Measurements from ENCODE around the gene PDIK1L.
"Not testable (repeated sequence)": the region's sequence is repeated elsewhere in the genome, so short reads cannot be mapped to it uniquely, and the experiment has no call there.

The PDIK1L gene

DNA sequence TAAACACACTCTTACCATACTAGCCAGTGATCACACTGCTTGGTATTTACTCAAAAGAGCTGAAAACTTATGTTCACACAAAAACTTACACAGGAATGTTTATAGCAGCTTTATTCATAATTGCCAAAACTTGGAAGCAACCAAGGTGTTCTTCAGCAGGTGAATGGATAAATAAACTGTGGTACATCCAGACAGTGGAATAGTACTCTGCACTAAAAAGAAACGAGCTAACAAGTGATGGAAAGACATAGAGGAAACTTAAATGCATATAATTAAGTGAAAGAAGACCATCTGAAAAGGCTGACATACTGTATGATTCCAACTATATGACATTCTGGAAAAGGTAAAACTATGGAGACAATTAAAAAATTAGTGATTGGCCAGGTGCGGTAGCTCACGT, 20.7 kb upstream of the PDIK1L start:
- DNase-seq (ENCODE audit: low read depth in 2 of 2) = no peak

DNA sequence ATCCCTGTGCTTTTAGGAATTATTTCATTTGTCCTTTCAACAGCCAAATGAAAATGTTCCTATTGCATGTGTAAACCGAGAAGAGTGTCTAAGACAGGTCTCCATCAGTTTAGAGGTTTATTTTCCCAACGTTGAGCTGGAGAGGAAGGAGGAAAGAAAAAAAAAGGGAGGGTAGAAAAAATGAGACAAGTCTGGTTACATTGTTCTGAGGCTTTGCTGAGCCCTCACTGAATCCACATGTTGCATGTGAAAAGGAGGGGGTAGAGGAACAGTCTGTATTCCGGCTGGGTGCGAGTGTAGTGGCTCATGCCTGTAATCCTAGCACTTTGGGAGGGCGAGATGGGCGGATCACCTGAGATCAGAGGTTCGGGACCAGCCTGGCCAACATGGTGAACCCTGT, 19.2 kb upstream of the PDIK1L start:
- DNase-seq (ENCODE audit: low read depth in 2 of 2) = no peak

DNA sequence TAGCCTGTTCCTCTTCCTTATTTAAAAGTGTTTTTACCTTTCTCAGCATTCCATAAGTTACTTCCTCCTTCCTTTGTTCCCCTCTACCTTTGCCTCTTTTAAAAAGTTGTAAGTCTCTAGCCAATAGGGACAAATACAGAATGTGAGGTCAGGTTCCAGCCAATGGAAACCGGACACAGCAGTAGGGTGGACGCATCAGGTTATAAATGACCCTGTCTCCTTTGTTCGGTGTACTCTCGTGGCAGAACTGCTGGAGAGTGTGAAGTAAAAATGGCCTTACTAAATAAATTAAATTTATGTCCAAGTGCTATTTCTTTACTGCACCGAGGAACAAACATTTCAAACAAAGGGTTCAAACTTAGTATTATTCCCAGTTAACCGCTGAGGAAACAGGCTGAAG, 18.1 kb upstream of the PDIK1L start:
- not testable (repeated sequence) for DNase-seq (ENCODE audit: low read depth in 2 of 2)

DNA sequence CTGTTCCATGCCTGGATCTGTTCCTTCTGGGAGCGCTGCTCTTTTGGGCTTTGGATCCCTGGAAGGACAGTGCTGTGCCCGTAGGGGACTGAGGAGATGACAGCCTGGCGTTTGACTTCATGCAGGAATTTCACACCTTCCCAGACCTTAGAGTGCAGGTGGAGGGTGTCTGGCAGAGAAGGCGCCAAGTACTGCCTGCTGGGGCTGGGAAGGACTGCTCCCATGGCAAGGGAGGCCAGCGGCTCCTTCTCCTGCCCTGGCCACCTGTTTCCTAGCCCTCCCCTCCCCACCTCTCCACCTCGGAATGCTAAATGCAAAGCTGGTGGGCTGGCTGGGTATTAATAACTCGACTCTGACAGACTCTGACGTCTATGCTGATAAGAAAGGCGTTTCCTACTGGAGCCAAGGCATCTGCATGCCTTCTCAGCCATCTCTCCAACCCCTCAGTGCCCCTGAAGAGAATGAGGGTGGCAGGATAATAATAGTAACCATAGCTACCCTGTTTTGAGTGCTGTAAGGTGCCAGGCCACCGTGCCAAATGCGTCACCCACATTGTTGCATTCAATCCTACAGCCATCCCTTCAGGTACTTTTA, 17.5 kb upstream of the PDIK1L start:
- no peak for DNase-seq (ENCODE audit: low read depth in 2 of 2)

DNA sequence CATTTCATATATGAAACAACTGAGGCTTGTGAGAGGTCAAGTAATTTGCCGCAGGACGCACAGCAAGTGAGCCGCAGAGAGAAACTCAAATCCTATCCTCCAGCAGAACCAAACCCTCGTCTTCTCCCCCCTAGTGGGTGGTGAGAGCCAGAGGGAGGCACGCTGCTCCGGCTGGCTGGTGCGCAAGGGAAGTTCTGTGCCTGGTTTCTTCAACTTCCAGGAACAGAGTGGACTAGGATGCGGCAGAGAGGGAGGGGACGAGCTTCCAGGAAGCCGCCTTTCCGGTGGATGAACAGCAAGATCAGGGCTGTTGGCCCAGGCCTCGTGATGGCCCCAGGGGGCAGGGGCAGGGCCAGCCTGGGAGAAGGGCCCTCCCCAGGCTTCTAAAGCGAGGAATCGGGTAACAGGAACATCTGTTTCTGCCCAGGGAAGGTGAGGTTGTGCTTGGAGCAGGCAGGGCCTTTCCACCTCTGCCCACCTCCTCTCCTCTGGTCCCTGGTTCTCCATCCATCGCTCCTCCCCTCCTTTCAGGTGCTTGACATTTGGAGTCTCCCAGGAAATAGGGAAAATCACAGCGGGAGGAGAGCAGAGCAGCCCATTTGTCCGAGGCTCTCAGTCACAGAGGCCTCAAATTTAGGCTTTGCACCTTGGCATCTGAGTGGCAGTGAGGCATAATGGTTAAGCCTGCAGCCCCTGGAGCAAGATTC, 16.8 kb upstream of the PDIK1L start:
- DNase-seq (ENCODE audit: low read depth in 2 of 2) = no peak

DNA sequence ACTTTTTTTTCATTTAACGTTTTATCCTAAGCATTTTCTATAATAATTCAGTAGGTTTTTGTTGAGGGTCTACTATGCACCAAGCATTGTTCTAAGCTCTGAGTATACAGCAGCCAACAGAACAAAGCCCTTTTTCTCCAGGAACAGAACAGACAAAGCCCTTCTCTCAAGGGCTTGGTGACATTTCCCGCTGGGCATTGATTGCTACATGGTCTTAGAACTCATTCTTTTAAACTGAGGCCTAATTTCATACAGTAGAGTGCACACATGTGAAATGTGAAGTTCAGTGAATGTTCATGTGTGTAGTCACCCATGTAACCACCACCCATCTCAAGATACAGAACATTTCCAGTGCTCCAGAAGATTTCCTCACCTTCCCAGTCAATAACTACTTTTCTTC, 15.2 kb upstream of the PDIK1L start:
- DNase-seq (ENCODE audit: low read depth in 2 of 2) = no peak

DNA sequence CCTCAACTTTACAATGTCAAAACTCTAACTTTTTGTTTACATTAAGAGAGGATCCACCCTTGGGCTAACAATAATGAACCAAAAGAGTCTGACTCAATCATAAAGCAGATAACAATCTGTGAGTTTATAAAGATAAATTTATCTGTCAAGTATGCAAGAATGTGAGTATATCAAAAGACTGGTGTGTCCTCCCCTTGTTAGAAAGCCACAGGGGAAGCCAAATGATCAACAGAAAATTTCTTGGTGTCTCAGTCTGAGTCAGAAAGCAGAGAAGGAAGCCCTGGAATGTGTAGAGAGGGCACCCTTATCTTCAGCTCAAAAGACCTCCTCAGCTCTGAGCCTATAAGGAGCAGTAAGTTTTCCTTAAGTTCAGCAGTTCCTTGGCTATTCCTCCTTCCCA, 13.9 kb upstream of the PDIK1L start:
- DNase-seq (ENCODE audit: low read depth in 2 of 2) = no peak

DNA sequence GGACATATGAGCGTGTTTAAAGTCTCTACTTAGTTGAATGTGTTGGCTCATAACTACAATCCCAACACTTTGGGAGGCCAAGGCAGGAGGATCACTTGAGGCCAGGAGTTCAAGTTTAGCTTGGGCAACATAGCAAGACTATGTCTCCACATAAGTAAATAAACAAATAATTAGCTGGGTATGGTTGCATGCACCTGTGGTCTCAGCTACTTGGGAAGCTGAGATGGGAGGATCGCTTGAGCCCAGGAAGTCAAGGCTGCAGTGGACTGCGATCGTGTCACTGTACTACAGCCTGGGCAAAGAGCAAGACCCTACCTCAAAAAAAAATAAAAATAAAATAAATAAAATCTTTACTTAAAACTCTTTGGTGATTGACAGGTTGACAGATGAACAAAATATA, 13.0 kb upstream of the PDIK1L start:
- no peak for DNase-seq (ENCODE audit: low read depth in 2 of 2)

DNA sequence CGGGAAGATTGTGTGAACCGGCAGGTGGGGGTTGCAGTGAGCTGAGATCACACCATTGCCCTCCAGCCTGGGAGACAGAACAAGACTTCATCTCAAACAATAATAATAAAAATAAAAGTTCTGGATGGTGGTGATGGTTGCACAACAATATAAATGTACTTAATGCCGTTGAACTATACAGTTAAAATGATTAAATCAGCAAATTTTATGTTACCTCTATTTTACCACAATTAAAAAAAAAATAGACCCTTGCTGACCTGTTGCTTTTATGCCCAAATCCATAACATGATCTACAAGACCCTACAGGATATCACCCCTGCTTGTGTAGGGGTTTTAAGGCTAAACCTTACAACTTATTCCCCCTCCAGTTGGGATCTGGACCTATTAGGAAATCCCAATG, 11.8 kb upstream of the PDIK1L start:
- no peak for DNase-seq (ENCODE audit: low read depth in 2 of 2)

DNA sequence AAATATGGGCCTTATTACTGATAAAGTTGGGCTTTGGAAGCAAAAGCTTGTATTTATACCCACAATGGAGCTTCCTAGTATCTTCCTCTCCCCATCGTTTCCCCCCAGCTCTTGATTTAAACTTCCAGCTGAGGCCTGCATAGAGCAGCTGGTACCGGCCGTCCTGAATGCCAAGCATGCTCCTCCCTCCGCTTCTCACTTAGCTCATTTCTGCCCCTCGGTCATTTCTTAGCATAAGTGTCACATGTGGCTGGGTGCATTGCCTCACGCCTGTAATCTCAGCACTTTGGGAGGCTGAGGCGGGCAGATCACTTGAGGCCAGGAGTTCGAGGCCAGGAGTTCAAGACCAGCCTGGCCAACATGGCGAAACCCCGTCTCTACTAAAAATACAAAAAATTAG, 11.4 kb upstream of the PDIK1L start:
- DNase-seq (ENCODE audit: low read depth in 2 of 2) = not testable (repeated sequence)

DNA sequence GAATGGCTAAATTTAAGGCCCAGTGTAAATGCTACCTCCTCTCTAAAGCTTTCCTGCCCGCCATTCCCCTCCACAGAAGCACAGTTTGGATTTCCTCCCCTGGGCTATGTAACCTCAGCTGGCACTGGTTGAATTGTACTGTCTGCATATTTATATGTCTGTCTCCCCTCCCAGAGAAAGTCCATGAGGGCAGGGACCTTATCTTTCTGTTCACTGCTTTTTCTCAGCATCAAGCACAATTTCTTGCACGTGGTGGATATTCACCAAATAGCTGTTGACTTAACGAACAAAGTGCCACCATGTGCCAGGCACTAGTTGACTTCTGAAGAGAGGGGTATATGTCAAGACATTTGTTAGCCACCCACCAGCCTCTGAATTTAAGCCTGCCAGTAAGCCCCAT, 9.5 kb upstream of the PDIK1L start:
- DNase-seq (ENCODE audit: low read depth in 2 of 2) = no peak

DNA sequence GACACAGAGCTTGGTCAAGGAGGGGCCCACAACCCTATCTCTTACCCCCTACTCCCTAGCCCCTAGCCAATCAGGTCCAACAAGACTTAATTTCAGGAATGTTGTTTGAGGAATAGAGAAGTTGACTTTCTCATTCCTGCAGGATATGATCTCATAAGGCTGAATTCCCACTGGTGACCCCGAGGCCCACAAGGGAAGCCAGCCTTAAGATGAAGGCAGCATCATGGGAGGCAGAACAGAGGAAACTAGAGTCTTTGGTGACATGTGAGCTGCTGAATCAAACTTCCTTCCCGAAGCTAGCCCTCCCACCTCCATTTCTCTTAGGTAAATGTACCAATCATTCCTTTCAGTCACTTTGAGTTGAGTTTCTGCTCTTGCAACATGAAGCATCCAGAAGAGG, 9.1 kb upstream of the PDIK1L start:
- DNase-seq (ENCODE audit: low read depth in 2 of 2) = no peak

DNA sequence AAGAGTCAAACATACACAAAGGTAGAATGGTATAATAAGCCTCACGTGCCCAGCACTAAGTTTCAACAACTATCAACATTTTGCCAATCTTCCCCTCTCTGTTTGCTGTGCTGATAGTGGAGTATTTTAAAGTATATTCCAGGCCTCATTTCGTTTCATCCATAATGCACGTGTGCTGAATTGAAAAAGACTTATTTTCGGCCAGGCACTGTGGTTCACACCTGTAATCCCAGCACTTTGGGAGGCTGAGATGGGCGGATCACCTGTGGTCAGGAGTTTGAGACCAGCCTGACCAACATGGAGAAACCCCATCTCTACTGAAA, 6.4 kb upstream of the PDIK1L start:
- not testable (repeated sequence) for DNase-seq (ENCODE audit: low read depth in 2 of 2)

DNA sequence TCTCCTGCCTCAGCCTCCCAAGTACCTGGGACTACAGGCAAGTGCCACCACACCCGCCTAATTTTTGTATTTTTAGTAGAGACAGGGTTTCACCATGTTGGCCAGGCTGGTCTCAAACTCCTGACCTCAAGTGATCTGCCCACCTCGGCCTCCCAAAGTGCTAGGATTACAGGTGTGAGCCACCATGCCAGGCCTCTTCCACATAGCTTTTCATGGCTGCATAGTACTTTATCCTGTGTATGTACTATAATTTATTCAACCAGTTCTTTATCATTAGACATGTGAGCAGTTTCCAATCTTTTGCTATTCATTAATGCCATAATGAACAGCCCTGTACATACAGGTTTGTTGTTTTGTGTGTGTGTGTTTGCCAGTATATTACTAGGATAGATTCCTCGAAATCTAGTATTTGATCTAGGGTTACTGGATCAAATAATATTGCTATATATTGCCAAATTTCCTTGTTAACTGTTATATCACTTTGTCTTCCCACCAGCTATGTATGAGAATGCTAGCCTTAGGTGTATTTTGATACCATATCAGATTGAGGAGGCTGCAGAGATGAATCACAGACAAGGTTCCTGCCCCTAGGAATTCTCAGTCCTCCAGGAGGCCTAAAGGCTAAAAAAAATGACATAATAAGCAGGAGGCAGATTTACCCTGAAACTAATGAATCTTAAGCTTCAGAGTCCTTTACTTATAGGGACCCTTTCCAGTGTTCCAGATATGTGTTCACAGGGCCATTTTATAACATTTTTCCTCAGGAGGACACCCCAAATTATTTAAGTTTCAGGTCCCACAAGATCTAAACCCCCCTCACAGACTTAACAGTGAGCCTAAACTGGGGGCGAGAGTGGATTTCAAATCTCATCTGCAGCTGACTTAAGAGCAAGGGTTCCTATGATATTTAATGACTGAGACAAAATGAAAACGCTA, 2.1 kb upstream of the PDIK1L start:
- no peak for DNase-seq (ENCODE audit: low read depth in 2 of 2)

DNA sequence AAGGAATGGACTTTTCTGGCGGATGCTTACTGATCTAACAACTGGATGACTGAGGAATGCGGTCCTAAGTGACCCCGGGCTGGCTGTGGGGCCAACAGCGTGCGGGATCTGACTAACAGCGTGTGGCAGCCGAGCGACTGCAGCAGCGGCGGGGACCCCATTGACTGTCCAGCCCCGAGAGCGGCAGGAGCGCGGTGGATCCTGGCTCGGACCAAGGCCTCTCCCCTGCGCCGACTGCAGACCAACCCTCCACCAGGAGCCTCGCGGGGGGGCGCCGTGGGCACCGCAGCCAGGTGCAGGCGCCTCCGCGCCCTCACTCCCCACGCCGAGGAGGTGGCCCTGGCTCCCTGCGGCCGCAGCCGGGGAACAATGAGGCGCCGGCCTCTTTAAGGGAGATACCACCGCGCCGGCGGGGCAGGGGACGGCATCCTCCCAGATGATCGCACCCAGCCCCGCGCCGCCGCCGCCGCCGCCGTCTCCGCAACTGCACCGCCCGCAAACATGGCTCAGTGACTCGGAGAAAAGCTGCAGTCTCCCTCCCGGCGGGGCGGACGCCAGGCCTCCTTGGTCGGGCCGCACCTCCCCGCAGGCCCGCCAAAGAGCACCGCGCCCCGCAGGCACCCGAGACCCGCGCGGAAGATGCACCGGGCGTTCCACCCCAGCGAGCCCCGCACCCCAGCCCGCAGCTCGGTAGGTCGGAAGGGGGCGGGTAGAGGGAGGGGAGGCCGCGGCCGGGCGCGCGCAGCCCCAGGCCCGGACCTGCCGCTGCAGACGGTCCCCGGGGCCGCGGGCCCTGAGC, 694 bp upstream of the PDIK1L start:
- peak; percentile 35 to 40 for DNase-seq (ENCODE audit: low read depth in 2 of 2)

DNA sequence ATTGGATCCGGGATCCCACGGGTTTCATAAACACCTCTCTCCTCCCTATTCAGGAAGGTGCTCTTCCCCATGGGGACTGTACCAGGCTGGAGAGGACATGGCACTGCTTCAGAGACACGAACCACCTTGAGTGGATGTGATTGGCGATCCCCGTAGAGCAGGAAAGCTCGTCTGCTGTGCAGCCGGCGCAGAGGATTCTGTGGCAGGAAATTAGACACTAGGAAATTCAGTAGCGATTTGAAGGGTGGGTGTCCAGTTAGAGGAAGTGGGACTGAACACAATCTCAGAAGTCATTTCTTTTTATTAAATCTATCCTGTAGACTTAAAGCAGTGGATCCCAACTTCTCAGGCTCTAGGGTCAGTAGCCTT, 767 bp downstream of the PDIK1L start:
- no peak for DNase-seq (ENCODE audit: low read depth in 2 of 2)

DNA sequence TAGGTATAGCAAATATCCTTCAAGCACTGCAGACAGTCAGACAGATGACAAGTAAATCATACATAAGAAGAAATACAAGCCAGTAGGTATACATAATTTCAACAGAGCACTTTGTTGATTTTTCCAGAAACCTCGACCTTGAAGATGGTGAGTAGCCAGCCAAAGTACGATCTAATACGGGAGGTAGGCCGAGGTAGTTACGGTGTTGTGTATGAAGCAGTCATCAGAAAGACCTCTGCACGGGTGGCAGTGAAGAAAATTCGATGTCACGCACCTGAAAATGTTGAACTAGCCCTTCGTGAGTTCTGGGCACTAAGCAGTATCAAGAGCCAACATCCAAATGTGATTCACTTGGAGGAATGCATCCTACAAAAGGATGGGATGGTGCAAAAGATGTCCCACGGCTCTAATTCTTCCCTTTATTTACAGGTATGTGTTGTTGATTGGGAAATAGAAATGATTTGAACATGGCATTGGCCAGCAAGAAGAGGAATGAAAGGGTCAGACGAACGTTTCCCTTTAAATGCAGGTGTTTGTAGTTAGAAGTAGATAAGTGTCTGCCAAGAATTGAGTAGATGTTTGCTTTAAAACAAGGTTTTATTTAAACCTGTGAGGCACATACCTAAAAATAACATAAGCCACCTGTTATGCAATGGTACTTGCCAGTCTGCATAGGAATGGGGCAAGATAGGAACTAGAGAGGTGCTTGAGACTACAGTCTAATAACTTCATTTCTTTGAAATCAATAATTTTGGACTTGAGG, 2.7 kb downstream of the PDIK1L start:
- DNase-seq (ENCODE audit: low read depth in 2 of 2) = no peak

DNA sequence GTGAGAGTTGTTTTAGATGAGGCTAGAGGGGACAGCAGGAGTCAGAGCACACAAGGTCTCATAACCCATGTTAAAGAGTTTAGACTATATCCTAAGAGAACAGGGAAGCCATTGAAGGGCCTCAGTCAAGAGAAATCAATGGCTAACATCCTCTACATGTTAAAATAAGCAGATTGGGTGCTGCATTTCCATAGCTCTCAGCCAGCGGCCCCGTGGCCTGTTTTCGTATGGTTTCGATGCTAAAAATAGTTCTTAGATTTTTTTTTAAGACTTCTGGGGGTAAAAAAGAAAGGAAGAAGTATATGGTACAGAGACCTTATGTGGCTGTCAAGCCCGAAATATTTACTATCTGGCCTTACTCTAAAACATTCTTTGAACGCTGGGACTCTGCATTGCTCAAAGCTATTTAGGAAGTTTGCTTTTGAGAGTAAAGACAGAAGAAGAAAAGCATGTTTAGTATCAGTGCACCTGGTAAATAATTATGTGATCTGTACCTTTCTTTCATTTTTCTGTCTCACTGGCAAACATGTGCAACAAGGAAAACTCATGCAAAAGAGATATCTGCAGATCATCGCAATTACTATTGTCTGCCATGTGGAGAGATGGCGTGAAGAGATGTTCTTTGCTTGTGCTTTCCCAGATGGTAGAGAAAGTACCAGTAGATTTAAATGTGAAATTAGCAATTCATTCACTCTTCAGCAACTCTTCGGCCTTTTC, 8.4 kb downstream of the PDIK1L start:
- DNase-seq (ENCODE audit: low read depth in 2 of 2) = no peak

DNA sequence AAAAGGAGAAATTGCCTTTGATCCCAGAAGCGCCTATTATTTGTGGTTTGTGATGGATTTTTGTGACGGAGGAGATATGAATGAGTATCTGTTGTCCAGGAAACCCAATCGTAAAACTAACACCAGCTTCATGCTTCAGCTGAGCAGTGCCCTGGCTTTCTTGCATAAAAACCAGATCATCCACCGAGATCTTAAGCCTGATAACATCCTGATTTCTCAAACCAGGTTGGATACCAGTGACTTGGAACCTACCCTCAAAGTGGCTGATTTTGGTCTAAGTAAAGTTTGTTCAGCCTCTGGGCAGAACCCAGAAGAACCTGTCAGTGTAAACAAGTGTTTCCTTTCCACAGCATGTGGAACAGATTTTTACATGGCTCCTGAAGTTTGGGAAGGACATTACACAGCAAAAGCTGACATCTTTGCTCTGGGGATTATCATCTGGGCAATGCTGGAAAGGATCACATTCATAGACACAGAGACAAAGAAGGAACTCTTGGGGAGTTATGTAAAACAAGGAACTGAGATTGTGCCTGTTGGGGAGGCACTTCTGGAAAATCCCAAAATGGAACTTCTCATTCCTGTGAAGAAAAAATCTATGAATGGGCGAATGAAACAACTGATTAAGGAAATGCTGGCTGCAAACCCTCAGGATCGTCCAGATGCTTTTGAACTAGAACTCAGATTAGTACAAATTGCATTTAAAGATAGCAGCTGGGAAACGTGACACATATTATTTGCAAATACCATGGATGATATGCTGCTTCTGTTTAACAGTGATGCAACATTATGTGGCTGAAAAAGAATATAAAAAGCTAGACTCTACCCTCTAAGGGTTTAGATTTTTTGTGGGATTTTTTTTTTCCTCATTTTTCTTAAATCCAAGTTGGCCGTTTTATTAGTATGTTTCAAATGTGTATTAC, 10.5 kb downstream of the PDIK1L start:
- DNase-seq (ENCODE audit: low read depth in 2 of 2) = no peak

Data from stimulated activated CD8-positive, alpha-beta memory T cell treated with anti-CD3 and anti-CD28 coated beads, Interleukin-7, amount 100 ng/mL, for 1 hour (primary cell).